K562 (cell line): ENCODE data around the gene TMC1. TPM values are rescaled to one million over a fixed set of nuclear protein-coding genes. Genes with fewer than 3 reads are reported as not detected.

Experiments
- ATAC-seq: fragments of 200-7000 bp; cut with Tn5 transposase; 3 replicates; pipeline ENCODE4 v1.9.1; 2020; ENCODE audit warnings: moderate library complexity
- BruUV-seq: library from RNA; stranded (reverse); fragments of 400-500 nt; replicated peaks from 2 replicates; lab custom pipeline; 2021; lab: Mats Ljungman, UMichigan
- CTCF ChIA-PET: fragments of 300-600 bp; formaldehyde crosslinking; extraction: SDS; loops from one replicate; lab custom pipeline; 2021; ENCODE audit warnings: low intra/inter-chr PET ratio; lab: Yijun Ruan, JAX
- POLR2A ChIA-PET: fragments of 300-600, 350-650 bp; sonication (Branson Sonifier 250); formaldehyde crosslinking; extraction: SDS; loops from one replicate; lab custom pipeline; 2021; ENCODE audit warnings: antibody characterized with exemption, inconsistent platforms; lab: Yijun Ruan, JAX
- DNase-seq, 4 experiments: peaks; one replicate each; pipeline versions ENCODE4 v3.0.0 to v3.0.0-alpha.2; 2011 to 2018; ENCODE audit warnings: low spot score in 3 of 4, mixed read lengths in 3 of 4; ENCODE audit errors: extremely low read depth in 1 of 4
- FAIRE-seq: peaks from 2 replicates; lab custom pipeline; 2011; peaks lifted over from hg19 to GRCh38; lab: Jason Lieb, UNC
- H2AFZ ChIP-seq: 2 replicates; pipeline ENCODE4 v1.6.0; 2011; ENCODE audit warnings: low read depth, low read length, control low read depth, inconsistent platforms
- H3K27ac ChIP-seq: fragments of 200-600 bp; 3 replicates; pipeline ENCODE4 v1.8.0; 2011; ENCODE audit warnings: low read depth, mild to moderate bottlenecking, control low read depth, inconsistent platforms, low read length, moderate library complexity, mixed read lengths; ENCODE audit errors: extremely low read depth
- H3K27me3 ChIP-seq, 2 experiments: fragments of 300-600 bp in 1 of 2; 2 replicates in 1 of 2; 3 replicates in 1 of 2; pipeline versions ENCODE4 v1.6.0 to v1.8.0; 2011; ENCODE audit warnings: inconsistent platforms in 2 of 2, low read length in 2 of 2, mild to moderate bottlenecking in 1 of 2, mixed read lengths in 1 of 2, moderate library complexity in 1 of 2; ENCODE audit not compliant: control insufficient read depth in 2 of 2, insufficient read depth in 2 of 2
- H3K36me3 ChIP-seq: fragments of 300-600 bp; 3 replicates; pipeline ENCODE4 v1.8.0; 2011; ENCODE audit warnings: mild to moderate bottlenecking, low read length, inconsistent platforms; ENCODE audit not compliant: control insufficient read depth, insufficient read depth
- H3K4me1 ChIP-seq, 2 experiments: fragments of 200-600 bp in 1 of 2; replicated peaks in 1 of 2; 2 replicates in 1 of 2; 3 replicates in 1 of 2; pipeline versions ENCODE4 v1.5.1 to v1.8.0; 2011; ENCODE audit warnings: inconsistent platforms in 2 of 2, low read length in 2 of 2, mild to moderate bottlenecking in 1 of 2, mixed read lengths in 1 of 2, moderate library complexity in 1 of 2; ENCODE audit not compliant: control insufficient read depth in 2 of 2, insufficient read depth in 2 of 2
- H3K4me2 ChIP-seq: 2 replicates; pipeline ENCODE4 v1.6.1; 2011; ENCODE audit warnings: low read length, control low read depth, inconsistent platforms, mixed read lengths; ENCODE audit not compliant: insufficient read depth
- H3K4me3 ChIP-seq: fragments of 200-600 bp; sonication (generic), shearing (Covaris generic); 2 replicates; pipeline ENCODE4 v1.5.1; 2016; ENCODE audit warnings: control low read depth, inconsistent platforms
- H3K79me2 ChIP-seq: fragments of 200-600 bp; 3 replicates; pipeline ENCODE4 v1.8.0; 2011; ENCODE audit warnings: low read length, inconsistent platforms; ENCODE audit not compliant: control insufficient read depth, insufficient read depth
- H3K9ac ChIP-seq, 2 experiments: 2 replicates each; pipeline versions ENCODE4 v1.6.0 to v1.6.1; 2011; ENCODE audit warnings: low read depth in 2 of 2, low read length in 2 of 2, control low read depth in 1 of 2, inconsistent platforms in 1 of 2, mild to moderate bottlenecking in 1 of 2, mixed read lengths in 1 of 2; ENCODE audit not compliant: insufficient read depth in 1 of 2
- H3K9me1 ChIP-seq: one replicate; pipeline ENCODE4 v1.6.0; 2011; ENCODE audit warnings: inconsistent platforms, mild to moderate bottlenecking, low read length, moderate library complexity; ENCODE audit not compliant: control insufficient read depth, insufficient read depth
- H3K9me3 ChIP-seq: replicated peaks from 2 replicates; pipeline ENCODE4 v1.5.1; 2011; ENCODE audit warnings: low read depth, low read length, inconsistent platforms; ENCODE audit not compliant: control insufficient read depth, insufficient read depth
- H4K20me1 ChIP-seq: replicated peaks from 2 replicates; pipeline ENCODE4 v1.6.1; 2011; ENCODE audit warnings: low read length, inconsistent platforms, mixed read lengths; ENCODE audit not compliant: control insufficient read depth, insufficient read depth
- FIP1L1 ChIP-seq: fragments of 200-400 bp; formaldehyde crosslinking; IDR thresholded peaks from 2 replicates; pipeline ENCODE4 v1.6.1; 2018; ENCODE audit warnings: mild to moderate bottlenecking, low read depth, low read length; ENCODE audit not compliant: poor library complexity, severe bottlenecking
- GABPA ChIP-seq: fragments of 200-800 bp; sonication (Bioruptor generic); conservative IDR thresholded peaks from 2 replicates; pipeline ENCODE4 v1.6.1; 2016; ENCODE audit warnings: low read depth, missing genetic modification characterization, missing compliant biosample characterization
- GABPB1 ChIP-seq: sonication (generic); formaldehyde crosslinking; IDR thresholded peaks from 2 replicates; pipeline ENCODE4 v1.8.0; 2022; ENCODE audit warnings: mild to moderate bottlenecking, missing genetic modification reagents
- GABPB2 ChIP-seq: fragments of 250-450 bp; sonication (Bioruptor Pico); conservative IDR thresholded peaks from 2 replicates; pipeline ENCODE4 v1.5.1; 2021; ENCODE audit warnings: mild to moderate bottlenecking
- IFI16 ChIP-seq: fragments of 250-450 bp; sonication (Bioruptor Pico); IDR thresholded peaks from 2 replicates; pipeline ENCODE4 v2.1.2; 2022; ENCODE audit warnings: mild to moderate bottlenecking, inconsistent platforms
- MYBL2 ChIP-seq, 2 experiments: fragments of 450-650 bp in 1 of 2; sonication (generic) in 1 of 2; formaldehyde crosslinking in 1 of 2; IDR thresholded peaks; 2 replicates each; pipeline versions ENCODE4 v1.6.1 to v1.8.1; 2017 to 2022; ENCODE audit warnings: borderline replicate concordance in 1 of 2, inconsistent platforms in 1 of 2, low read depth in 1 of 2, mild to moderate bottlenecking in 1 of 2, missing genetic modification reagents in 1 of 2, moderate library complexity in 1 of 2
- NCOA1 ChIP-seq: fragments of 450-650 bp; IDR thresholded peaks from 2 replicates; pipeline ENCODE4 v1.6.1; 2016; ENCODE audit warnings: low read depth
- PML ChIP-seq: IDR thresholded peaks from 2 replicates; pipeline ENCODE4 v1.6.1; 2012; ENCODE audit warnings: low read length, inconsistent platforms
- PTTG1 ChIP-seq: fragments of 450-650 bp; IDR thresholded peaks from 2 replicates; pipeline ENCODE4 v1.6.1; 2016; ENCODE audit warnings: low read depth, mild to moderate bottlenecking, missing genetic modification characterization, missing compliant biosample characterization
- PYGO2 ChIP-seq: fragments of 450-650 bp; IDR thresholded peaks from 2 replicates; pipeline ENCODE4 v1.6.1; 2016; ENCODE audit warnings: mild to moderate bottlenecking, missing genetic modification characterization, moderate library complexity, missing compliant biosample characterization
- SP1 ChIP-seq: sonication (generic); formaldehyde crosslinking; IDR thresholded peaks from 2 replicates; pipeline ENCODE4 v1.8.1; 2022; ENCODE audit warnings: mild to moderate bottlenecking, missing genetic modification reagents
- TAF15 ChIP-seq: fragments of 200-400 bp; formaldehyde crosslinking; IDR thresholded peaks from 2 replicates; pipeline ENCODE4 v1.6.1; 2017; ENCODE audit warnings: mild to moderate bottlenecking, low read depth, low read length, moderate library complexity
- ZBED1 ChIP-seq: IDR thresholded peaks from 2 replicates; pipeline ENCODE4 v1.6.1; 2014
- ZKSCAN8 ChIP-seq: fragments of 200-800 bp; sonication (Bioruptor generic); IDR thresholded peaks from 2 replicates; pipeline ENCODE4 v1.6.1; 2016; ENCODE audit warnings: missing genetic modification characterization, missing compliant biosample characterization
- WGBS: fragments of 100-300 bp; shearing (Covaris generic); methylation state at CpG from one replicate; pipeline ENCODE4 v1.1.6; 2016; ENCODE audit warnings: low coverage, mixed read lengths; ENCODE audit not compliant: insufficient coverage; ENCODE audit errors: missing lambda C conversion rate; 5-methylcytosine and 5-hydroxymethylcytosine counted together
- in situ Hi-C: fragments of 300-500 bp; cut with MboI; formaldehyde crosslinking; loops from 4 replicates; pipeline ENCODE4 v1.15.0; 2018; ENCODE audit warnings: inconsistent platforms, mixed read lengths
- intact Hi-C: fragments of 100-400 bp; cut with micrococcal nuclease; formaldehyde crosslinking; loops from 2 replicates; pipeline ENCODE4 v1.14.2; 2022
- polyA plus RNA-seq, 8 experiments: library from polyadenylated mRNA; depleted of rRNA in 4 of 8; stranded (reverse) in 5 of 8; unstranded in 3 of 8; fragments of >200 nt; fragmentation: Nextera tagmentation in 2 of 8; fragmentation: Illumina TruSeq in 1 of 8; extraction: Ambion mirVana in 2 of 8; extraction: Trizol in 1 of 8; gene quantifications; 2 replicates each; pipeline versions ENCODE4 v1.2.1 to v1.2.3, GENCODE V29; 2011 to 2014; ENCODE audit warnings: inconsistent platforms in 1 of 8, missing spikeins in 1 of 8
- total RNA-seq, 7 experiments: library from RNA; depleted of rRNA in 6 of 7; stranded (reverse); fragments of >200 nt in 6 of 7; fragmentation: Illumina TruSeq in 2 of 7; extraction: Trizol in 2 of 7; gene quantifications; 2 replicates each; pipeline versions ENCODE4 v1.2.1 to v1.2.3, GENCODE V29; 2011 to 2021; ENCODE audit warnings: low replicate concordance in 1 of 7
- TF ChIP-seq, protein P1 (sequence below): fragments of 200-800 bp; sonication (Bioruptor generic); IDR thresholded peaks from 2 replicates; pipeline ENCODE4 v1.6.1; 2017; ENCODE audit warnings: missing genetic modification characterization, missing compliant biosample characterization
- TF ChIP-seq, protein P2 (sequence below): fragments of 200-800 bp; sonication (Bioruptor generic); IDR thresholded peaks from 2 replicates; pipeline ENCODE4 v1.6.1; 2016; ENCODE audit warnings: missing genetic modification characterization, missing compliant biosample characterization
- TF ChIP-seq, protein P3 (sequence below): sonication (generic); formaldehyde crosslinking; IDR thresholded peaks from 2 replicates; pipeline ENCODE4 v1.5.0; 2020; ENCODE audit warnings: missing genetic modification reagents

The TMC1 gene
- total and polyA plus RNA-seq, 9 of the 15 experiments (the other 6 are each of a cell fraction or from before 2014, with no cell fraction given) = 0.10 to 0.15 TPM; not detected in 7

DNA sequence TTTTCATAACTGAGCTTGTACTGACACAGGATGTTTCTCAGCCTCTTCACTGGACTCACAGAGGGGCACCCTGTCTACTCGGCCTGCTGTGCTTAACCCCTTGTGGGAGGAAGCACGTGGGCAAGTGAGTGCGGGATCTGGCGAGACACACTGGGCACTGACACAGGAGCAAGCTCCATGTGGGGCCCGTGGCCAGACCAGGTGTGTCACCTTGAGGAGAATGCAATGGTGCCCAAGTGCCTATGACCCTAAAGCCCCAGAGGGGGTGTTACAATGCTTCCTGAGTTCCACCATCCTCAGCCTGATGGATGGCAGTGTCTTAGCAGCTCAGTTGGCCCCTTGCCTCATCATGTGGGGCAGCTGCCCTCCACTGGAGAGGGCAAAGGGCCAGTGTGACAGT lies 302.6 kb downstream of the TMC1 start:
- POLR2A ChIA-PET = no interaction called here
- H3K4me2 ChIP-seq = no peak overlapping the region
- TF ChIP-seq ZKSCAN8 (CRISPR knock-in tag) (no peak), SP1 (CRISPR knock-in tag) (no peak), NCOA1 (no peak), GABPB1 (CRISPR knock-in tag) (no peak), PML (no peak), ZBED1 (no peak), PTTG1 (no peak), MYBL2 (IDR thresholded peaks at IDR 0.05; ENCODE audit: low read depth) (no peak), MYBL2 (CRISPR knock-in tag; IDR thresholded peaks at IDR 0.05; ENCODE audit: borderline replicate concordance) (no peak), GABPB2 (CRISPR knock-in tag) (no peak), GABPA (tag) (no peak), PYGO2 (tag) (no peak), IFI16 (no peak), TAF15 (no peak), FIP1L1 (no peak)
- TF ChIP-seq, protein P1, sequence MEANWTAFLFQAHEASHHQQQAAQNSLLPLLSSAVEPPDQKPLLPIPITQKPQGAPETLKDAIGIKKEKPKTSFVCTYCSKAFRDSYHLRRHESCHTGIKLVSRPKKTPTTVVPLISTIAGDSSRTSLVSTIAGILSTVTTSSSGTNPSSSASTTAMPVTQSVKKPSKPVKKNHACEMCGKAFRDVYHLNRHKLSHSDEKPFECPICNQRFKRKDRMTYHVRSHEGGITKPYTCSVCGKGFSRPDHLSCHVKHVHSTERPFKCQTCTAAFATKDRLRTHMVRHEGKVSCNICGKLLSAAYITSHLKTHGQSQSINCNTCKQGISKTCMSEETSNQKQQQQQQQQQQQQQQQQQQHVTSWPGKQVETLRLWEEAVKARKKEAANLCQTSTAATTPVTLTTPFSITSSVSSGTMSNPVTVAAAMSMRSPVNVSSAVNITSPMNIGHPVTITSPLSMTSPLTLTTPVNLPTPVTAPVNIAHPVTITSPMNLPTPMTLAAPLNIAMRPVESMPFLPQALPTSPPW (CRISPR knock-in tag) = no peak
- TF ChIP-seq, protein P2, sequence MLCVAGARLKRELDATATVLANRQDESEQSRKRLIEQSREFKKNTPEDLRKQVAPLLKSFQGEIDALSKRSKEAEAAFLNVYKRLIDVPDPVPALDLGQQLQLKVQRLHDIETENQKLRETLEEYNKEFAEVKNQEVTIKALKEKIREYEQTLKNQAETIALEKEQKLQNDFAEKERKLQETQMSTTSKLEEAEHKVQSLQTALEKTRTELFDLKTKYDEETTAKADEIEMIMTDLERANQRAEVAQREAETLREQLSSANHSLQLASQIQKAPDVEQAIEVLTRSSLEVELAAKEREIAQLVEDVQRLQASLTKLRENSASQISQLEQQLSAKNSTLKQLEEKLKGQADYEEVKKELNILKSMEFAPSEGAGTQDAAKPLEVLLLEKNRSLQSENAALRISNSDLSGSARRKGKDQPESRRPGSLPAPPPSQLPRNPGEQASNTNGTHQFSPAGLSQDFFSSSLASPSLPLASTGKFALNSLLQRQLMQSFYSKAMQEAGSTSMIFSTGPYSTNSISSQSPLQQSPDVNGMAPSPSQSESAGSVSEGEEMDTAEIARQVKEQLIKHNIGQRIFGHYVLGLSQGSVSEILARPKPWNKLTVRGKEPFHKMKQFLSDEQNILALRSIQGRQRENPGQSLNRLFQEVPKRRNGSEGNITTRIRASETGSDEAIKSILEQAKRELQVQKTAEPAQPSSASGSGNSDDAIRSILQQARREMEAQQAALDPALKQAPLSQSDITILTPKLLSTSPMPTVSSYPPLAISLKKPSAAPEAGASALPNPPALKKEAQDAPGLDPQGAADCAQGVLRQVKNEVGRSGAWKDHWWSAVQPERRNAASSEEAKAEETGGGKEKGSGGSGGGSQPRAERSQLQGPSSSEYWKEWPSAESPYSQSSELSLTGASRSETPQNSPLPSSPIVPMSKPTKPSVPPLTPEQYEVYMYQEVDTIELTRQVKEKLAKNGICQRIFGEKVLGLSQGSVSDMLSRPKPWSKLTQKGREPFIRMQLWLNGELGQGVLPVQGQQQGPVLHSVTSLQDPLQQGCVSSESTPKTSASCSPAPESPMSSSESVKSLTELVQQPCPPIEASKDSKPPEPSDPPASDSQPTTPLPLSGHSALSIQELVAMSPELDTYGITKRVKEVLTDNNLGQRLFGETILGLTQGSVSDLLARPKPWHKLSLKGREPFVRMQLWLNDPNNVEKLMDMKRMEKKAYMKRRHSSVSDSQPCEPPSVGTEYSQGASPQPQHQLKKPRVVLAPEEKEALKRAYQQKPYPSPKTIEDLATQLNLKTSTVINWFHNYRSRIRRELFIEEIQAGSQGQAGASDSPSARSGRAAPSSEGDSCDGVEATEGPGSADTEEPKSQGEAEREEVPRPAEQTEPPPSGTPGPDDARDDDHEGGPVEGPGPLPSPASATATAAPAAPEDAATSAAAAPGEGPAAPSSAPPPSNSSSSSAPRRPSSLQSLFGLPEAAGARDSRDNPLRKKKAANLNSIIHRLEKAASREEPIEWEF (CRISPR knock-in tag) = no peak
- TF ChIP-seq, protein P3, sequence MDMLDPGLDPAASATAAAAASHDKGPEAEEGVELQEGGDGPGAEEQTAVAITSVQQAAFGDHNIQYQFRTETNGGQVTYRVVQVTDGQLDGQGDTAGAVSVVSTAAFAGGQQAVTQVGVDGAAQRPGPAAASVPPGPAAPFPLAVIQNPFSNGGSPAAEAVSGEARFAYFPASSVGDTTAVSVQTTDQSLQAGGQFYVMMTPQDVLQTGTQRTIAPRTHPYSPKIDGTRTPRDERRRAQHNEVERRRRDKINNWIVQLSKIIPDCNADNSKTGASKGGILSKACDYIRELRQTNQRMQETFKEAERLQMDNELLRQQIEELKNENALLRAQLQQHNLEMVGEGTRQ (CRISPR knock-in tag) = no peak

More for the DNA sequence above, 302.6 kb downstream of the TMC1 start:
- Histone ChIP-seq H3K27me3 (no peaks in the 10 kb centered on the region; a peak in 1 of 5 replicates), H3K9me3 (no peaks in the 10 kb centered on the region), H4K20me1 (no peaks in the 10 kb centered on the region), H3K9ac (no peak overlapping the region), H3K9me1 (no peaks in the 10 kb centered on the region), H3K27ac (no peak overlapping the region), H2AFZ (no peak overlapping the region), H3K79me2 (no peaks in the 10 kb centered on the region), H3K36me3 (no peaks in the 10 kb centered on the region), H3K4me1 (no peaks in the 10 kb centered on the region), H3K4me3 (no peak overlapping the region)
- intact Hi-C loops = loop anchor here (5.0 to 10.0 kb wide), 3 partner anchors 229 to 787 kb away; no protein-coding TSS in a partner anchor
- CTCF ChIA-PET = no interaction called here
- DNase-seq = no peak
- 0% methylated on average over 5 of the region's 5 CpGs for WGBS
- BruUV-seq = no TSS peak
- FAIRE-seq = no peak
- in situ Hi-C loops = loop anchor here (10.0 kb wide), 2 partner anchors 549 to 789 kb away; no protein-coding TSS in a partner anchor
- no peak for ATAC-seq
